Activated T-helper 1 cell treated with anti-CD3 and anti-CD28 coated beads, Interleukin-12 subunit alpha, Interleukin-12 subunit beta, Interleukin-2, Interleukin-4 antibody, amounts not matched to agents 30 ng/mL and 10 ng/mL and 1 ng/mL, durations not matched to agents 14 hours and 24 hours and 36 hours (primary cell): ENCODE results near the gene OPRL1. TPM values are rescaled to one million over a fixed set of nuclear protein-coding genes. Genes with fewer than 3 reads are reported as not detected.

Source experiments
- DNase-seq: peaks from one replicate; pipeline ENCODE4 v3.0.0; 2021; ENCODE audit warnings: low spot score
- H3K27ac Mint-ChIP-seq: one replicate; pipeline ENCODE4 v1.8.0; 2021; ENCODE audit warnings: mild to moderate bottlenecking, mixed read lengths
- H3K27me3 Mint-ChIP-seq: one replicate; pipeline ENCODE4 v1.8.0; 2022; ENCODE audit warnings: mild to moderate bottlenecking, moderate library complexity, mixed read lengths; ENCODE audit not compliant: insufficient read depth
- H3K36me3 Mint-ChIP-seq: one replicate; pipeline ENCODE4 v1.8.0; 2021; ENCODE audit warnings: low read depth, mixed read lengths
- H3K4me1 Mint-ChIP-seq: one replicate; pipeline ENCODE4 v1.8.0; 2021; ENCODE audit warnings: low read depth, mixed read lengths
- H3K4me3 Mint-ChIP-seq: one replicate; pipeline ENCODE4 v1.8.0; 2021; ENCODE audit warnings: mild to moderate bottlenecking, moderate library complexity, mixed read lengths
- H3K9me3 Mint-ChIP-seq: one replicate; pipeline ENCODE4 v1.8.0; 2021; ENCODE audit warnings: mixed read lengths
- intact Hi-C: fragments of 100-400 bp; cut with micrococcal nuclease; formaldehyde crosslinking; loops from one replicate; pipeline ENCODE4 v1.15.1; 2024
- total RNA-seq: library from RNA; stranded (reverse); gene quantifications from 2 replicates; pipeline ENCODE4 v1.2.3, GENCODE V29; 2022

The OPRL1 gene
- total RNA-seq, 1 donor from 2014 or later = 0.16 TPM

GRCh38 chr20:64065062-64065973 lies 14.6 kb upstream of the OPRL1 start:
- intact Hi-C loops = loop anchor here (5.0 kb wide), 1 partner anchor 423 kb away; no protein-coding TSS in a partner anchor
- Mint-ChIP-seq H3K27ac (peak overlapping the region; percentile 90), H3K36me3 (peaks cover 2% of the 10 kb centered on the region), H3K27me3 (no peaks in the 10 kb centered on the region), H3K4me3 (peak overlapping the region; percentile 93), H3K4me1 (peaks cover 45% of the 10 kb centered on the region), H3K9me3 (no peaks in the 10 kb centered on the region)
- DNase-seq = no peak

GRCh38 chr20:64065974-64066343 lies 13.9 kb upstream of the OPRL1 start:
- peak overlapping the region; percentile 90 for H3K27ac Mint-ChIP-seq
- H3K36me3 Mint-ChIP-seq = peaks cover 4% of the 10 kb centered on the region
- intact Hi-C loops = loop anchor here (1.0 to 5.0 kb wide), 3 partner anchors 11 to 528 kb away; no protein-coding TSS in a partner anchor
- peaks cover 45% of the 10 kb centered on the region for H3K4me1 Mint-ChIP-seq
- peak overlapping the region; percentile 64 for H3K4me3 Mint-ChIP-seq
- DNase-seq = peak; percentile 78
- no peaks in the 10 kb centered on the region for H3K27me3 Mint-ChIP-seq
- H3K9me3 Mint-ChIP-seq = no peaks in the 10 kb centered on the region

GRCh38 chr20:64067005-64067632 lies 12.8 kb upstream of the OPRL1 start:
- Mint-ChIP-seq H3K9me3 (no peaks in the 10 kb centered on the region), H3K27ac (peak overlapping the region; percentile 87), H3K4me3 (peak overlapping the region; percentile 69), H3K36me3 (peaks cover 4% of the 10 kb centered on the region), H3K4me1 (peaks cover 43% of the 10 kb centered on the region), H3K27me3 (no peaks in the 10 kb centered on the region)
- intact Hi-C loops = loop anchor here (5.0 kb wide), 1 partner anchor 425 kb away; no protein-coding TSS in a partner anchor
- no peak for DNase-seq

- peak overlapping the region; percentile 87 for H3K27ac Mint-ChIP-seq
- DNase-seq = no peak
- peaks cover 45% of the 10 kb centered on the region for H3K4me1 Mint-ChIP-seq
- H3K9me3 Mint-ChIP-seq = no peaks in the 10 kb centered on the region
- intact Hi-C loops = loop anchor here (5.0 kb wide), 1 partner anchor 426 kb away; no protein-coding TSS in a partner anchor
- H3K36me3 Mint-ChIP-seq = peaks cover 6% of the 10 kb centered on the region
- no peak overlapping the region for H3K4me3 Mint-ChIP-seq
- no peaks in the 10 kb centered on the region for H3K27me3 Mint-ChIP-seq
These were observed 12.1 kb upstream of the OPRL1 start for GRCh38 chr20:64067733-64068307.

GRCh38 chr20:64068386-64069208 lies 11.3 kb upstream of the OPRL1 start:
- no peak overlapping the region for H3K27ac Mint-ChIP-seq
- H3K27me3 Mint-ChIP-seq = no peaks in the 10 kb centered on the region
- intact Hi-C loops = loop anchor here (5.0 kb wide), 1 partner anchor 426 kb away; no protein-coding TSS in a partner anchor
- no peak overlapping the region for H3K4me3 Mint-ChIP-seq
- H3K9me3 Mint-ChIP-seq = no peaks in the 10 kb centered on the region
- H3K4me1 Mint-ChIP-seq = peaks cover 44% of the 10 kb centered on the region
- no peak for DNase-seq
- peaks cover 6% of the 10 kb centered on the region for H3K36me3 Mint-ChIP-seq

- H3K4me1 Mint-ChIP-seq = peaks cover 37% of the 10 kb centered on the region
- no peak overlapping the region for H3K27ac Mint-ChIP-seq
- DNase-seq = no peak
- H3K27me3 Mint-ChIP-seq = no peaks in the 10 kb centered on the region
- H3K36me3 Mint-ChIP-seq = peaks cover 6% of the 10 kb centered on the region
- intact Hi-C loops = loop anchor here (5.0 kb wide), 1 partner anchor 427 kb away; no protein-coding TSS in a partner anchor
- no peaks in the 10 kb centered on the region for H3K9me3 Mint-ChIP-seq
- H3K4me3 Mint-ChIP-seq = no peak overlapping the region
These were observed 10.7 kb upstream of the OPRL1 start for GRCh38 chr20:64069209-64069613.

- Mint-ChIP-seq H3K27ac (no peak overlapping the region), H3K9me3 (no peaks in the 10 kb centered on the region), H3K27me3 (no peaks in the 10 kb centered on the region), H3K4me3 (peak overlapping the region; percentile 15), H3K4me1 (peaks cover 34% of the 10 kb centered on the region), H3K36me3 (peaks cover 7% of the 10 kb centered on the region)
- intact Hi-C loops = loop anchor here (5.0 kb wide), 1 partner anchor 427 kb away; no protein-coding TSS in a partner anchor
- no peak for DNase-seq
These were observed 10.2 kb upstream of the OPRL1 start for GRCh38 chr20:64069614-64070243.

- Mint-ChIP-seq H3K4me1 (peaks cover 27% of the 10 kb centered on the region), H3K9me3 (no peaks in the 10 kb centered on the region), H3K36me3 (peaks cover 7% of the 10 kb centered on the region), H3K27ac (no peak overlapping the region), H3K27me3 (no peaks in the 10 kb centered on the region), H3K4me3 (no peak overlapping the region)
- intact Hi-C loops = no loop called here
- DNase-seq = no peak
These were observed 9.5 kb upstream of the OPRL1 start for GRCh38 chr20:64070244-64070993.

GRCh38 chr20:64071341-64072332 lies 8.2 kb upstream of the OPRL1 start:
- Mint-ChIP-seq H3K36me3 (peaks cover 9% of the 10 kb centered on the region), H3K27ac (no peak overlapping the region), H3K4me1 (peaks cover 15% of the 10 kb centered on the region), H3K4me3 (no peak overlapping the region), H3K27me3 (no peaks in the 10 kb centered on the region), H3K9me3 (no peaks in the 10 kb centered on the region)
- DNase-seq = no peak
- intact Hi-C loops = no loop called here

- no peaks in the 10 kb centered on the region for H3K27me3 Mint-ChIP-seq
- peaks cover 9% of the 10 kb centered on the region for H3K36me3 Mint-ChIP-seq
- DNase-seq = no peak
- intact Hi-C loops = no loop called here
- H3K4me3 Mint-ChIP-seq = no peak overlapping the region
- H3K4me1 Mint-ChIP-seq = peaks cover 5% of the 10 kb centered on the region
- no peaks in the 10 kb centered on the region for H3K9me3 Mint-ChIP-seq
- no peak overlapping the region for H3K27ac Mint-ChIP-seq
These were observed 7.3 kb upstream of the OPRL1 start for GRCh38 chr20:64072498-64073063.
